H1 (cell line): ENCODE measurements around the gene FNDC1. TPM values are rescaled to one million over a fixed set of nuclear protein-coding genes. Genes with fewer than 3 reads are reported as not detected.

Experiments used
- CTCF ChIA-PET: fragments of 300-600 bp; sonication (Branson Sonifier 250); formaldehyde crosslinking; loops from one replicate; lab custom pipeline; 2021; ENCODE audit not compliant: partially characterized antibody; lab: Charles Lee
- POLR2A ChIA-PET: fragments of 300-600 bp; sonication (Branson Sonifier 250); formaldehyde crosslinking; loops from one replicate; lab custom pipeline; 2021; ENCODE audit warnings: inconsistent platforms; ENCODE audit not compliant: partially characterized antibody; lab: Charles Lee
- DNase-seq, 2 experiments: peaks; one replicate each; pipeline versions ENCODE4 v3.0.0 to v3.0.0-alpha.2; 2010 to 2022; ENCODE audit warnings: low spot score in 2 of 2, low read depth in 1 of 2, mixed read lengths in 1 of 2
- FAIRE-seq: peaks from 2 replicates; lab custom pipeline; 2011; peaks lifted over from hg19 to GRCh38; lab: Jason Lieb, UNC
- H2AFZ ChIP-seq: 2 replicates; pipeline ENCODE4 v1.8.1; 2012; ENCODE audit warnings: low read length, inconsistent platforms
- H2AK5ac ChIP-seq: 2 replicates; pipeline ENCODE4 v1.6.1; 2013; ENCODE audit warnings: low read depth, low read length
- H2BK120ac ChIP-seq: replicated peaks from 2 replicates; pipeline ENCODE3; 2013; ENCODE audit warnings: low read depth, low read length, inconsistent platforms
- H2BK12ac ChIP-seq: 2 replicates; pipeline ENCODE4 v1.6.1; 2013; ENCODE audit warnings: low read depth, low read length
- H2BK15ac ChIP-seq: 2 replicates; pipeline ENCODE4 v1.6.1; 2013; ENCODE audit warnings: low read length
- H2BK20ac ChIP-seq: 2 replicates; pipeline ENCODE4 v1.6.1; 2013; ENCODE audit warnings: low read length
- H2BK5ac ChIP-seq: 2 replicates; pipeline ENCODE4 v1.6.1; 2013; ENCODE audit warnings: low read depth, low read length
- H3K14ac ChIP-seq: 2 replicates; pipeline ENCODE4 v1.6.1; 2013; ENCODE audit warnings: inconsistent platforms; ENCODE audit not compliant: insufficient read length
- H3K18ac ChIP-seq: 2 replicates; pipeline ENCODE4 v1.6.1; 2013; ENCODE audit warnings: low read length; ENCODE audit errors: extremely low read depth
- H3K23ac ChIP-seq: 2 replicates; pipeline ENCODE4 v1.6.1; 2013; ENCODE audit warnings: inconsistent platforms; ENCODE audit not compliant: insufficient read length
- H3K23me2 ChIP-seq: 2 replicates; pipeline ENCODE4 v1.6.1; 2013; ENCODE audit warnings: low read depth, low read length
- H3K27ac ChIP-seq: 2 replicates; pipeline ENCODE4 v1.6.1; 2011; ENCODE audit warnings: low read depth, low read length, inconsistent platforms
- H3K27me3 ChIP-seq, 4 experiments: replicated peaks in 1 of 4; 1 replicate in 1 of 4; 2 replicates in 3 of 4; pipeline versions ENCODE4 v1.6.1 to v1.8.1; 2011 to 2013; ENCODE audit warnings: low read length in 3 of 4, mild to moderate bottlenecking in 3 of 4, inconsistent platforms in 2 of 4, mixed read lengths in 2 of 4, moderate library complexity in 1 of 4; ENCODE audit not compliant: control insufficient read depth in 3 of 4, insufficient read depth in 3 of 4; ENCODE audit errors: extremely low read depth in 1 of 4
- H3K36me3 ChIP-seq, 4 experiments: 2 replicates each; pipeline versions ENCODE4 v1.6.1 to v1.8.1; 2011 to 2013; ENCODE audit warnings: mild to moderate bottlenecking in 4 of 4, low read length in 3 of 4, moderate library complexity in 2 of 4, control low read depth in 1 of 4, inconsistent platforms in 1 of 4; ENCODE audit not compliant: insufficient read depth in 4 of 4, control insufficient read depth in 2 of 4
- H3K4ac ChIP-seq: replicated peaks from 2 replicates; pipeline ENCODE3; 2013; ENCODE audit warnings: low read length, low read depth, mixed read lengths, inconsistent platforms; ENCODE audit not compliant: insufficient read length
- H3K4me1 ChIP-seq, 4 experiments: replicated peaks in 1 of 4; 1 replicate in 1 of 4; 2 replicates in 3 of 4; pipeline versions ENCODE4 v1.6.1 to v1.8.1; 2011 to 2013; ENCODE audit warnings: low read length in 3 of 4, inconsistent platforms in 2 of 4, mixed read lengths in 1 of 4; ENCODE audit not compliant: insufficient read depth in 4 of 4, control insufficient read depth in 3 of 4
- H3K4me2 ChIP-seq, 2 experiments: 2 replicates each; pipeline versions ENCODE4 v1.6.1 to v1.8.1; 2011 to 2013; ENCODE audit warnings: low read depth in 2 of 2, low read length in 2 of 2, control low read depth in 1 of 2, inconsistent platforms in 1 of 2, mild to moderate bottlenecking in 1 of 2; ENCODE audit not compliant: insufficient read depth in 1 of 2
- H3K4me3 ChIP-seq, 4 experiments: fragments of 200-600, 300-600 bp in 1 of 4; sonication (generic), shearing (Covaris generic), sonication (Bioruptor Twin) in 1 of 4; 2 replicates each; pipeline versions ENCODE4 v1.5.1 to v1.8.1; 2011 to 2016; ENCODE audit warnings: low read length in 4 of 4, low read depth in 3 of 4, control low read depth in 2 of 4, inconsistent platforms in 2 of 4, mild to moderate bottlenecking in 2 of 4, mixed read lengths in 1 of 4, moderate library complexity in 1 of 4; ENCODE audit not compliant: insufficient read depth in 2 of 4; ENCODE audit errors: extremely low read depth in 1 of 4
- H3K56ac ChIP-seq: replicated peaks from 2 replicates; pipeline ENCODE3; 2013; ENCODE audit warnings: low read depth, mild to moderate bottlenecking, mixed read lengths, low read length, inconsistent platforms; ENCODE audit not compliant: insufficient read length
- H3K79me1 ChIP-seq: 2 replicates; pipeline ENCODE4 v1.6.1; 2013; ENCODE audit warnings: low read depth, low read length, control low read depth
- H3K79me2 ChIP-seq, 2 experiments: 2 replicates each; pipeline versions ENCODE4 v1.6.1 to v1.8.1; 2012 to 2013; ENCODE audit warnings: low read length in 2 of 2, mild to moderate bottlenecking in 2 of 2, inconsistent platforms in 1 of 2; ENCODE audit not compliant: insufficient read depth in 2 of 2, control insufficient read depth in 1 of 2
- H3K9ac ChIP-seq, 4 experiments: replicated peaks in 1 of 4; 1 replicate in 1 of 4; 2 replicates in 3 of 4; pipeline versions ENCODE4 v1.6.1 to v1.8.1; 2011 to 2013; ENCODE audit warnings: low read depth in 3 of 4, low read length in 3 of 4, control low read depth in 2 of 4, mild to moderate bottlenecking in 2 of 4, moderate library complexity in 2 of 4, inconsistent platforms in 1 of 4; ENCODE audit errors: extremely low read depth in 1 of 4
- H3K9me3 ChIP-seq, 2 experiments: 2 replicates each; pipeline versions ENCODE4 v1.6.1 to v1.8.1; 2012 to 2013; ENCODE audit warnings: mild to moderate bottlenecking in 2 of 2, moderate library complexity in 2 of 2, control low read depth in 1 of 2, inconsistent platforms in 1 of 2, low read depth in 1 of 2, low read length in 1 of 2, mixed read lengths in 1 of 2; ENCODE audit not compliant: insufficient read depth in 2 of 2
- H4K20me1 ChIP-seq, 2 experiments: replicated peaks in 1 of 2; 2 replicates each; pipeline versions ENCODE3 to v1.8.1; 2011 to 2013; ENCODE audit warnings: inconsistent platforms in 2 of 2, low read length in 2 of 2, mild to moderate bottlenecking in 1 of 2; ENCODE audit not compliant: insufficient read depth in 2 of 2, control insufficient read depth in 1 of 2
- H4K5ac ChIP-seq: 2 replicates; pipeline ENCODE4 v1.6.1; 2013; ENCODE audit warnings: low read length, low read depth, mixed read lengths, inconsistent platforms; ENCODE audit not compliant: insufficient read length
- H4K8ac ChIP-seq: 2 replicates; pipeline ENCODE4 v1.8.0; 2013; ENCODE audit warnings: mild to moderate bottlenecking, moderate library complexity, low read length, inconsistent platforms; ENCODE audit not compliant: insufficient read depth; ENCODE audit errors: extremely low read depth
- H4K91ac ChIP-seq: replicated peaks from 2 replicates; pipeline ENCODE3; 2013; ENCODE audit warnings: low read length, mixed read lengths, inconsistent platforms; ENCODE audit not compliant: insufficient read length
- ATF2 ChIP-seq: IDR thresholded peaks from 2 replicates; pipeline ENCODE4 v1.6.1; 2012; ENCODE audit warnings: low read length, inconsistent platforms
- BACH1 ChIP-seq: IDR thresholded peaks from 2 replicates; pipeline ENCODE4 v1.6.1; 2012; ENCODE audit warnings: low read length, improper control_type of control experiment
- POU5F1 ChIP-seq: IDR thresholded peaks from 2 replicates; pipeline ENCODE4 v1.6.1; 2011; ENCODE audit warnings: low read depth, mild to moderate bottlenecking, low read length, moderate library complexity
- YY1 ChIP-seq: IDR thresholded peaks from 2 replicates; pipeline ENCODE4 v1.6.1; 2011; ENCODE audit warnings: low read depth, mild to moderate bottlenecking, low read length
- WGBS, 2 experiments: shearing (Covaris generic) in 1 of 2; methylation state at CpG; one replicate each; pipeline versions ENCODE4 v1.1.6 to v1.1.7; 2013 to 2015; ENCODE audit warnings: low lambda C conversion rate in 2 of 2, mixed read lengths in 2 of 2, inconsistent platforms in 1 of 2, low coverage in 1 of 2, missing lambda C conversion rate in 1 of 2; ENCODE audit not compliant: insufficient replicate concordance in 2 of 2, insufficient coverage in 1 of 2, insufficient read length in 1 of 2; ENCODE audit errors: extremely low coverage in 1 of 2, missing lambda C conversion rate in 1 of 2; 5-methylcytosine and 5-hydroxymethylcytosine counted together
- polyA plus RNA-seq, 7 experiments: library from polyadenylated mRNA; depleted of rRNA in 3 of 7; stranded (reverse) in 5 of 7; unstranded in 2 of 7; fragments of >200 nt in 5 of 7; fragments of 200-250 nt in 2 of 7; gene quantifications; 1 replicate in 5 of 7; 2 replicates in 1 of 7; 4 replicates in 1 of 7; pipeline versions ENCODE4 v1.2.1 to v1.2.3, GENCODE V29; 2011 to 2013; ENCODE audit warnings: missing spikeins in 2 of 7, mixed read lengths in 2 of 7
- total RNA-seq: library from RNA; stranded (reverse); fragmentation: NEBNext Ultra II Directional; extraction: Animal tissue kit (Norgen Biotek cat#: 25700); gene quantifications from 2 replicates; pipeline ENCODE4 v1.2.1, GENCODE V29; 2021

The FNDC1 gene
- total and polyA plus RNA-seq, 2 of the 8 experiments (the other 6 are each of a cell fraction or from before 2014, with no cell fraction given): 0.06 to 0.30 TPM

GRCh38 chr6:159304641-159305040, 135.4 kb downstream of the FNDC1 start:
- Histone ChIP-seq H4K91ac (no peak overlapping the region), H3K27ac (no peak overlapping the region), H3K79me2 (no peaks in the 10 kb centered on the region), H2BK12ac (no peak overlapping the region), H3K14ac (no peak overlapping the region)
- FAIRE-seq: no peak
- TF ChIP-seq YY1 (no peak), POU5F1 (no peak), BACH1 (no peak), ATF2 (no peak)
- TF ChIP-seq, all 59 proteins: peak for 0
- Histone ChIP-seq H4K8ac (no peak overlapping the region), H2BK5ac (no peak overlapping the region), H2BK15ac (no peak overlapping the region), H3K18ac (no peak overlapping the region), H3K23ac (no peak overlapping the region), H3K4me2 (no peak overlapping the region), H3K9ac (no peak overlapping the region), H2AFZ (no peak overlapping the region), H3K23me2 (no peaks in the 10 kb centered on the region), H3K56ac (no peak overlapping the region), H4K5ac (no peak overlapping the region), H2BK120ac (no peak overlapping the region), H3K27me3 (no peaks in the 10 kb centered on the region), H3K4me1 (no peaks in the 10 kb centered on the region), H2BK20ac (no peak overlapping the region), H3K79me1 (no peaks in the 10 kb centered on the region), H3K9me3 (peaks cover 74 to 77% of the 10 kb centered on the region in 2 experiments), H4K20me1 (no peaks in the 10 kb centered on the region), H3K4ac (no peak overlapping the region), H2AK5ac (no peak overlapping the region), H3K36me3 (no peaks in the 10 kb centered on the region), H3K4me3 (no peak overlapping the region)
- CTCF ChIA-PET: no interaction called here
- POLR2A ChIA-PET: no interaction called here
- 83% methylated on average over 1 of the region's 1 CpG; no CpG with 5 or more reads in 1 of the 2 experiments for WGBS, 2 experiments
- no peak for DNase-seq
